Measurements from ENCODE around the gene TSPAN5. TPM values are rescaled to one million over a fixed set of nuclear protein-coding genes. Genes with fewer than 3 reads are reported as not detected.

TSPAN5 gene
- total RNA-seq, 1 donor, result 2.9 TPM

- no peaks in the 10 kb centered on the region for H3K4me1 ChIP-seq (ENCODE audit: insufficient read depth, low read length)
- H3K9me3 ChIP-seq (ENCODE audit: low read depth, low read length), result no peaks in the 10 kb centered on the region
- H3K27me3 ChIP-seq (ENCODE audit: insufficient read depth, low read length), result no peaks in the 10 kb centered on the region
- no peak overlapping the region for H3K4me3 ChIP-seq (ENCODE audit: low read length)
Observed at GRCh38 chr4:98527534-98528269, 130.7 kb downstream of the TSPAN5 start.

GRCh38 chr4:98524230-98524629, 134.2 kb downstream of the TSPAN5 start:
- Histone ChIP-seq H3K4me1 (ENCODE audit: insufficient read depth, low read length) (peaks cover 2% of the 10 kb centered on the region), H3K27me3 (ENCODE audit: insufficient read depth, low read length) (no peaks in the 10 kb centered on the region), H3K4me3 (ENCODE audit: low read length) (no peak overlapping the region), H3K9me3 (ENCODE audit: low read depth, low read length) (no peaks in the 10 kb centered on the region)

- Histone ChIP-seq H3K4me3 (ENCODE audit: low read length) (no peak overlapping the region), H3K4me1 (ENCODE audit: insufficient read depth, low read length) (peaks cover 11% of the 10 kb centered on the region), H3K9me3 (ENCODE audit: low read depth, low read length) (no peaks in the 10 kb centered on the region), H3K27me3 (ENCODE audit: insufficient read depth, low read length) (no peaks in the 10 kb centered on the region)
Observed at GRCh38 chr4:98522636-98523395, 135.6 kb downstream of the TSPAN5 start.

- H3K4me1 ChIP-seq (ENCODE audit: insufficient read depth, low read length), result peaks cover 11% of the 10 kb centered on the region
- no peaks in the 10 kb centered on the region for H3K9me3 ChIP-seq (ENCODE audit: low read depth, low read length)
- H3K27me3 ChIP-seq (ENCODE audit: insufficient read depth, low read length), result no peaks in the 10 kb centered on the region
- H3K4me3 ChIP-seq (ENCODE audit: low read length), result no peak overlapping the region
Observed at GRCh38 chr4:98522062-98522461, 136.3 kb downstream of the TSPAN5 start.

- Histone ChIP-seq H3K9me3 (ENCODE audit: low read depth, low read length) (no peaks in the 10 kb centered on the region), H3K4me1 (ENCODE audit: insufficient read depth, low read length) (peaks cover 11% of the 10 kb centered on the region), H3K4me3 (ENCODE audit: low read length) (no peak overlapping the region), H3K27me3 (ENCODE audit: insufficient read depth, low read length) (no peaks in the 10 kb centered on the region)
Observed at GRCh38 chr4:98521486-98521885, 136.9 kb downstream of the TSPAN5 start.

- peaks cover 11% of the 10 kb centered on the region for H3K4me1 ChIP-seq (ENCODE audit: insufficient read depth, low read length)
- no peaks in the 10 kb centered on the region for H3K9me3 ChIP-seq (ENCODE audit: low read depth, low read length)
- H3K27me3 ChIP-seq (ENCODE audit: insufficient read depth, low read length), result no peaks in the 10 kb centered on the region
- H3K4me3 ChIP-seq (ENCODE audit: low read length), result no peak overlapping the region
Observed at GRCh38 chr4:98519268-98519977, 139.0 kb downstream of the TSPAN5 start.

- H3K9me3 ChIP-seq (ENCODE audit: low read depth, low read length), result no peaks in the 10 kb centered on the region
- no peaks in the 10 kb centered on the region for H3K27me3 ChIP-seq (ENCODE audit: insufficient read depth, low read length)
- no peak overlapping the region for H3K4me3 ChIP-seq (ENCODE audit: low read length)
- H3K4me1 ChIP-seq (ENCODE audit: insufficient read depth, low read length), result peaks cover 11% of the 10 kb centered on the region
Observed at GRCh38 chr4:98518559-98519267, 139.7 kb downstream of the TSPAN5 start.

GRCh38 chr4:98517218-98518021, 141.0 kb downstream of the TSPAN5 start:
- H3K27me3 ChIP-seq (ENCODE audit: insufficient read depth, low read length), result no peaks in the 10 kb centered on the region
- H3K4me3 ChIP-seq (ENCODE audit: low read length), result no peak overlapping the region
- H3K9me3 ChIP-seq (ENCODE audit: low read depth, low read length), result no peaks in the 10 kb centered on the region
- H3K4me1 ChIP-seq (ENCODE audit: insufficient read depth, low read length), result peaks cover 11% of the 10 kb centered on the region

GRCh38 chr4:98516441-98517217, 141.8 kb downstream of the TSPAN5 start:
- Histone ChIP-seq H3K4me3 (ENCODE audit: low read length) (no peak overlapping the region), H3K27me3 (ENCODE audit: insufficient read depth, low read length) (no peaks in the 10 kb centered on the region), H3K9me3 (ENCODE audit: low read depth, low read length) (no peaks in the 10 kb centered on the region), H3K4me1 (ENCODE audit: insufficient read depth, low read length) (peaks cover 11% of the 10 kb centered on the region)

GRCh38 chr4:98516042-98516440, 142.4 kb downstream of the TSPAN5 start:
- Histone ChIP-seq H3K27me3 (ENCODE audit: insufficient read depth, low read length) (no peaks in the 10 kb centered on the region), H3K9me3 (ENCODE audit: low read depth, low read length) (no peaks in the 10 kb centered on the region), H3K4me1 (ENCODE audit: insufficient read depth, low read length) (peaks cover 11% of the 10 kb centered on the region), H3K4me3 (ENCODE audit: low read length) (no peak overlapping the region)

- H3K9me3 ChIP-seq (ENCODE audit: low read depth, low read length), result no peaks in the 10 kb centered on the region
- H3K4me1 ChIP-seq (ENCODE audit: insufficient read depth, low read length), result peaks cover 11% of the 10 kb centered on the region
- no peak overlapping the region for H3K4me3 ChIP-seq (ENCODE audit: low read length)
- H3K27me3 ChIP-seq (ENCODE audit: insufficient read depth, low read length), result no peaks in the 10 kb centered on the region
Observed at GRCh38 chr4:98515470-98515809, 143.0 kb downstream of the TSPAN5 start.

- Histone ChIP-seq H3K4me3 (ENCODE audit: low read length) (no peak overlapping the region), H3K4me1 (ENCODE audit: insufficient read depth, low read length) (peaks cover 11% of the 10 kb centered on the region), H3K9me3 (ENCODE audit: low read depth, low read length) (no peaks in the 10 kb centered on the region), H3K27me3 (ENCODE audit: insufficient read depth, low read length) (no peaks in the 10 kb centered on the region)
Observed at GRCh38 chr4:98514741-98515469, 143.5 kb downstream of the TSPAN5 start.

- Histone ChIP-seq H3K9me3 (ENCODE audit: low read depth, low read length) (no peaks in the 10 kb centered on the region), H3K4me1 (ENCODE audit: insufficient read depth, low read length) (no peaks in the 10 kb centered on the region), H3K27me3 (ENCODE audit: insufficient read depth, low read length) (no peaks in the 10 kb centered on the region), H3K4me3 (ENCODE audit: low read length) (no peak overlapping the region)
Observed at GRCh38 chr4:98512918-98513317, 145.5 kb downstream of the TSPAN5 start.

Data from mononuclear cell (primary cell).